CD4-positive, alpha-beta T cell treated with Interleukin-1 beta for 1 hour (primary cell): ENCODE measurements around the gene UGT3A2.

ENCODE experiments used
- DNase-seq, 2 donors: peaks; one replicate each; pipeline ENCODE4 v3.0.0-alpha.2; 2020 to 2022

The UGT3A2 gene

DNA sequence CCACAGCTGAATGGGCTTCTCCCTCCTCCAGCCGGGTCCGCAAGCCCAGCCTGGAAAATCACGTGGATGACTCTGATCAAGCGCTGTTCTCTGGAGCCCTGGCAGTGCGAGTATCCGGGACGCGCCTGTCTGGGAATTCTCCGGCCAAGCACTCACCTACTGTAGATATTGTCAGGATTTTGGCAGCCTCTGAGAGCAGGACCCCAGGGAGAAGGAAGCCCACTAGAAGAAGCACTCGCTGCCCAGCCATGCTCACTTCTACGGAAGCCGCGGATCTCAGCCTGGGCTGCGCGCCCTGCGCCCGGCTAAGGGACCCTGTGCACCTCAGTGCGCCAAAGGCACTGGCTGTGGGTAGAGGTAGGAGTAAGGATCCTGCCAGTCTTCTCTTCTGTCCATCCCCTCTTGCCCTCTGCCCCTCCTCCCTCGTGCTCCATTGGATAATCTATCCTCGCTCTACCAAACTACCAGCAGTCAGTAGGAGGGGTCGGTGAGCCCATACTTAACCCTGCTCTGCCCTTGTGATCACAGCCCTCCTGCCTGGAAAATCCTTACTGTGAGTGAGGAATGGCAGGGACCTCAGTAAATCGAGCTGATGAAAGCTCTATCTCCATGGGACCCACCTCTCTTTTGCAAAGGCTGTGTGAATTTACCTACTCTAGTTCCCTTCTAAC lies at the start of gene UGT3A2:
Gene UGT3A2, minus strand, starts transcription at position 343 of the 671 bp plus-strand sequence. Its CDS starts 93 bp downstream, at position 250.
- DNase-seq: no peak

DNA sequence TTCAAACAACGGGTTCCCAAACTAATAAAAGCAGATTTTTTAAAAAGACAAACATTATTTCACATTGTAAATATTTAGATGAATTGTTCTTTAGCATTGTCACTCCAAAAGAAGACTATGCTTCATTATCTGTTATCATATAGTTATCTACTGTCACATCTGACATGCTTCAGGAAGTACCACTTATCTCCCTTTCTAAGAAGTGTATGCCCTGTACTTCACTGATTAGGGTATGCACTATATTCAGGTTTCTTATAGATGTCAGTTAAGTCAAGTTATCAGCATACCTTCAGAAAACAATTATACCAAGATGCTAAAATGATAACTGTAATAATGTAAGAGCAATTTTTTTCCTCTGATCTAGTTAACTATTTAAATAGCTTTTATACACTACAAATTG lies 44.6 kb upstream of the UGT3A2 start:
- DNase-seq: no peak

DNA sequence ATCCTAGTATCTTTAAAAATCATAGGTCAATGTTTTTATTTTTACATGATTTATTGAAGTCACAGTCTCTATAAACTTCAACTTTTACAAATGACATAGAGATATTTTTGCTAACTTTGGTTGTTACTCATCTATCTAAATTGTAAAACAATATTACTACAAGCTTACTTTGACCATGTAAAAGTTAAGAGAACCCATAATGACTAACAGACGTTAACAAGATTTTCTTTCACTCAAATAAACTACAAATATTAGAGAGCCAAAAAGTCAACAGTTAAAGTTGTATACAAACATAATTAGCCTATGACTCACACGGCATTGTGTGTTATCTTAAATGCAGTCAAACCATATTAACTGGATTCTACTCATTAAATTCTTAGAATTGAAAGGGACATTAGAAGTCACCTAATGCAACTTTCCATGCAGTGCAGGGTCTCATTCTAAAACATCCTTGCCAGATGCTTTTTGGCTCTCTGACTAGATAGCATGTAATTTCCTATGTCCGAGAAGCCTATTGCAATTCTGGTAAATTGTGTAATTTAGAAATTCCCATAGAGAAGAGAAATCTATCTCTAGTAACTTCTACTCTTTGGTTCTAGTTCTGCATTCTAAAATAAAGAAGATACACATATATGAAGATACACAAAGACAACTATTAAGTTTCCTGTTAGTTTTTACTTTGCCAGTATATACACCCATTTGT lies 42.2 kb upstream of the UGT3A2 start:
- DNase-seq: no peak

GRCh38 chr5:36105819-36106218 lies 39.1 kb upstream of the UGT3A2 start:
- no peak for DNase-seq

- no peak for DNase-seq
Measured at GRCh38 chr5:36099748-36100147, 33.1 kb upstream of the UGT3A2 start.

GRCh38 chr5:36096486-36096885 lies 29.8 kb upstream of the UGT3A2 start:
- DNase-seq: no peak

DNA sequence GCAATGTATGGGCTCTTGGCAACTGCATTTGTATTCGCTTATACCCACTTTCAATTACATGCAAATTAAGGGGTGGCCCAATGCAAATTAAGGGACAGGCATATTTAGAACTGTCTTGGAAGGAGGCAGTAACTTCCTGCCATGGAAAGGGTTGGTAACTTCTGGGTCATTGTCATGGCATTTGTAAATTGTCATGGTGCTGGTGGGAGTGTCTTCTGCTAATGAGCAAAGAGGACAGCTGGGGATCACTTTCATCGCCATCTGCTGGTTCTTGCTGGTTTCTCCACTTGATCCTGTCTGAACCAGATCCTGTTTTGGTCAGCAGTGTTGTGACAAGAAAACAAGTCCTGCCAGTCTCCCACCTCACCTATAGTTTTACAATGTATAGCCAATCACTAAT lies 23.3 kb upstream of the UGT3A2 start:
- no peak for DNase-seq

- peak in 1 of 2 donors; percentile 37 for DNase-seq
Measured at GRCh38 chr5:36079200-36079781, 12.6 kb upstream of the UGT3A2 start.

DNA sequence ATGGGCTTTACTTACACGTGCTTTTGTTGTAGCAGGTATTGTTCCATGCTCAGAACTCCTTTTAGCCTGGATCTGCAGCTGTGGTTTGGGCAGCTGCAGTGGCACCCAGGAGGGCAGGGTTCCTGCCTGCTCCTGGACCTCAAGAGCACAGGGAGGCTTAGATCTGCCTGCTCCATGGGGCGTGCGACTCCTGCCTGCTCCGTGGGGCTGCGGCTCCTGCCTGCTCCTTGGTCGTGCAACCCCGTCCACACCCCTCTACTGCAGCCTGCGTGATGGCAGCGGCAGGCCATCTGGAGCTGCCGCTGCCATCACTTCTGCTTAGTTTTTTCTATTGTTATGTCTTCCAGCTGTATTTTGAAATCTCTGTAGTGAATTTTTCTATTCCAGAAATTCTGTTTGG lies 11.7 kb upstream of the UGT3A2 start:
- DNase-seq: no peak

- DNase-seq: no peak
Measured at GRCh38 chr5:36073595-36074216, 7.0 kb upstream of the UGT3A2 start.

DNA sequence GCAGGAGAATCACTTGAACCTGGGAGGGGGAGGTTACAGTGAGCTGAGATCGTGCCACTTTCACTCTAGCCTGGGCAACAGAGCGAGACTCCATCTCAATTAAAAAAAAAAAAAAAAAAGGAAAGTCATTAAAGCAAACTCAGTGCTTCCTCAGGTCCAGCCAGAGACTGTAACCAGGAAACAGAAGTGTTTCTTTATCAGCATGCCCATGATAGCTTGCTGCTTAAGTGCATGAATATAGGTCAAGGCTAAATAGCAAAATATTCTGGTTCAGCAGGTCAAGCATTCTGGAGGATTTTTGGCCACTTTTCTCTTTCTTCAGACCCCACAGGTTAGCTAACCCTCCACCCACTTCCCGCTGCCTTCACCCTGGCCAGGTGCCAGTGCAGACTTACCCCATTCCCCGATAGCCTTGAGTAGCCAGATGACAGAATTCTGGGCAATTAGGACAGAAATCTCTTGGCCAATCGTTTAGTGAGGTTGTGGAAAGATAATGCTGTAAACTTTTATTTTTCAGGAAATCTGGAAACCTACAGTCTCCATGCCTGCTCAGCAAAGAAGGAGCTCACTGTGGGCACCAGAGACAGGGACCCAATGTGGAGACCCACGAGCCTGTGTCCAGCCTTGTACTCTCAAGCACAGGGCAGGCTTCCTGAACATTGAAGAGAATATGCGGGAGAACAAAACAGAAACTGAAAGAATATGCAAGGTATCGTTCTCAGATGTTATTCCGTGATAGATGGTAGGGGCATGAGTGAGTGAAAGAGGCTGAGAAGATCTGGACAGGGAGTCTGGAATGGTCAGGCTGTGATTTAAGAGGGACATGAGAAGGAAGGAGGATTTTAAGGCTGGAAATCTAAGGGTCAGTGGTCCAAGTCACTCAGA lies 4.2 kb upstream of the UGT3A2 start:
- DNase-seq: no peak

- DNase-seq: no peak
Measured at GRCh38 chr5:36068751-36069281, 2.1 kb upstream of the UGT3A2 start.

GRCh38 chr5:36066001-36066539 lies 612 bp downstream of the UGT3A2 start:
- no peak for DNase-seq

- DNase-seq: no peak
Measured at GRCh38 chr5:36060420-36060887, 6.2 kb downstream of the UGT3A2 start.

DNA sequence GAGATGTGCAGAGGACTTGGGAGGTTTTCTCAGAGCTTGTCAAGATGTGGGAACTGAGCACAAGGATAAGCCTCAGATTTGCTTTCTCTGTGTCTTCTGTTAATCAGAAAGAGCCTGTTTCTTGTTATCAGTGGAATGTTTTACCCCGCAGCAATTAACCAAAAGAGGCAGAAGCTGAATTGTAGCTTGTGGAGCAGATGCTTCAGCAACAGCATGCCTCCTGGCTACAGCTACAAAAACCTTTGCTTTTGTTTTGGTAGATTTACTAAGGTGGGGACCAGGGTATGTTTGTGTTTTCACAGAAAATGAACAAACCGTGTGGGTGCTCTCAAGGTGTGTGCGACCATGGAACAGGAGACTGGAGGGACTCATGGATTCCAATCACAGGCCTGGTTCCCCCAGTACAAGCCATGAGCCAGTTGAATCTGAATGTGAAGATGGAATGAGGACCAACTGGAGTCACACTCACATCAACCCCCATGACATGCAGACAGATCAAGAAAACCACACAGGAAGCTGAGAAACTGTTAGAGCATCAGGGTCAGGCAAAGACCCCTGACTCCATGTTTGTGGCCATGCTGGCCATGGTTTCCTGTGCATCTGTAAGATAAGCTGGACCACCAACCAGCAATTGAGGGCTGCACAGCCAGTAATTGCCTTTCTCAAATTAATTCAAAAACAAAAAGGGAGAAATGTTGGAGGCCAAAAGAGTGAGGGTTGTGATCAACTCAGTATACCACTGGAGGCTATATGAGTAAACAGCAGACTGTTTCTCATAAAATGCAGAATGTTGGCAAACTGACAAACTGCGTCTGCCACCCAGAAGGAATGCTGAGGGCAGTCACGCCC lies 6.9 kb downstream of the UGT3A2 start:
- no peak for DNase-seq

- no peak for DNase-seq
Measured at GRCh38 chr5:36058776-36059175, 7.9 kb downstream of the UGT3A2 start.

GRCh38 chr5:36057386-36057785 lies 9.3 kb downstream of the UGT3A2 start:
- no peak for DNase-seq

DNA sequence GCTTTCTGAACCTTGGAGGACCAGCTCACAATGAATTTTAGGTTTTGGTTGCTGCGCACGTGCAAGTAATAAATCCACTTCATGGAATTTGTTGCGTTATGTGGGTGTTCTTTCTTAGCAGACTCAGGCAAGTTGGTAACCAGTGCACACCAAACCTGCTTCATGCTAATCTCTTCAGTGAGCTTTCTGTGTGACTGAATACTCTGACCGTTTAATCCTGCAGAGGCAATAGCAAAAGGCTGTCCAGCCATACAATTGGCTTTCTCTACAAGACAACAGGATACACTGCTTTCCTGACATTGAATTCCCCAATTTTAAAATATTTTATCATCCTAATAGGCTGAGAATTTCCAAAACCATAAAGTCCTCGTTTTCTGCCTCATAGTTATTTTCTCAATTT lies 10.3 kb downstream of the UGT3A2 start:
- DNase-seq: no peak

DNA sequence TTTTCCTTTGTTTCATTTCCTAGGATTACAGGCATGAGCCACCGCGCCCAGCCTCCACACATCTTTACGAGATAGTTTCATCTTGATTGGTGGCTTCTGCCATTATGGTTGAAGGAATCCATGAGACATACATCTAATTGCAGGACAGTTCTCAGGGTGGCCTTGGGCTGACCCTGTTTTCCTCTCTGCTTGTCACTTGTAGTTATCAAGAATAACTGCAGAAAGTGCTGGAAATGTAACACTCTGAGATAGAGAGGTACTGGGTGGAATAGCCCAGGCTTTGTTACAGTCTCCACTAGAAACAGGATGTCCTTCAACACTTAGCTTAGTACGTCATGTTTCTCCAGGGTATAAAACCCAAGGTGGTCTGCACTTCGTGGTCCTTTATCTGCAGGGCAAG lies 10.7 kb downstream of the UGT3A2 start:
- no peak for DNase-seq

DNA sequence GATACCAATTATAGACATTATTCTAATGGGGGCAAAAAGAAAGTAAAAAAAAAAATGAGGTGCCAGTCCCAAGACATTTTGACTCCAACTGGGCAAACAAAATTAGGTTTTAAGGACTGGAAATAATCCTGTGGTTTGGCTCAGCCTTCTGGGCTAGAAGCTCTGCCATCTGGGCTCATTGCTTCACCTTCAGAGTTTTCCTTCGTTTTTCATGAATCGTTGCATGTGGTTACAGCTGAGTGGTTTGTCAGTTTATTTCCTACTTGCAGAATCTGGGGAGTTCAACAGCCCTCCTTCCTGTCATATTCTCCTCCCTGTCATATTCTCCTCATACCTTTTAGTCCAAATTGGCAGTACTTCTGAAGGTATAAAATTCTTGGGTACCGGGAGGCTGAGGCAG lies 12.0 kb downstream of the UGT3A2 start:
- no peak for DNase-seq

DNA sequence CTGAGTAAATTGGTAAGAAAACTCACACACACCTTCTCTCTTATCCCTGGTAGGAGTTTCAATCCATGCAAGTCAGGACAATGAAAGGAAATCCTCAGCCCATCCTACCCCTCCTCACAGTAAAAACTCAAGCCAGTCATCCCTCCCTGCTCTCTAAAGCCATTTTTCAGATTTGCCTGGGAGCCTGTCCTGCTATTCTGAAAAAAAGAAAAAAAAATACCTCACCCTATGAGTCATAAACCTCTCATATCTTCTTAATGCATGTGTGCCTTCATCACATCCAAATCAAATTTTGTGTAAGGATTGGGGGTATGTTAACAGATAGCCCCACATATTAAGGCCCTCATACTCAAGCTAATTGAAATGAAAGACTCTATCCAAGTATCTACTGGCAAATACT lies 14.1 kb downstream of the UGT3A2 start:
- no peak for DNase-seq
